GM21825 (cell line): ENCODE measurements around the gene TIGD7.
"Not testable (repeated sequence)": the region's sequence is repeated elsewhere in the genome, so short reads cannot be mapped to it uniquely, and the experiment has no call there.

Source experiments
- ATAC-seq: cut with Tn5 transposase; IDR thresholded peaks from one replicate; pipeline ENCODE4 v1.9.1; 2021; ENCODE audit warnings: mild to moderate bottlenecking, moderate library complexity; ENCODE audit not compliant: unreplicated experiment

TIGD7 gene

DNA sequence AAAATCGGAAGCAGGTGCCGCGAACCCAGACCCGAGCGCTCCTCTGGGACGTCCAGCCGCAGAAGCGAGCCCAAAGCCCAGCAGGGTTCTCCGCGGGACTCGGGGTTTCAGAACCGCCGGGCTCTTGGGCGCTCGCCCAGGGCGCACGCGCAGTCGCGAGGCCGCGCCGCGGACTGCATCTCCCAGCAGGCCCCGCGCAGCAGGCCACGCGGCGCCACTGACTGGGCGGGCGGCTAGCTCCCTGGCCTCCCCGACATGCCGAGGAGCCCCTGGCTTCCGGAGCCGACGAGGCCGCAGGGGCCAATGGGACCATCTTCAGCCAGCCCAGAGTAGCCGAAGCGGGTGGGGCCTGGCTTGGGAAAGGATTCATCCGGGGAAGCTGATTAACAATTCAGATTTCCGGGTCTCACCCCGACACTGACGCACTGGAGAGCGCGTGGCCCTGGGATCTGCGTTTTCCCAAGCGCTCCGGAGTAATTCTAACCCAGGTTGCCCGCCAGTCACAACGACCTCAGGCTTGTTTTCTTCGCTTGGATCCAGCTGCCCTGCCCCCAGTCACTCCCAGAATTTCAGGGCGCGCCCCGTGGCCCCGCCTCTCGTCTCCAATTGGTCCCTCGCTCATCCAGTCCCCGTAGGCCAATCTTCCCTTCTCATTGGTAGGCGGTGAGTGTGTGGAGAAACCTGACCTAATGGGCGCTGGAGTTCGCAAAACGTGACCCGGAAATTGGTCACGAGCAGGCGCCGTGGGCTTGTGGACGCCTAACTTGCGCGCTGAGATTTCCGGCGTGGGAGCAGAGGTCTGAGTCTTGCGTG lies 22.3 kb downstream of the TIGD7 start, which contains the start of gene ZNF263:
Gene ZNF263, plus strand, starts transcription at position 762 of the 813 bp plus-strand sequence. CDS start 328 bp downstream, outside the sequence.
- ATAC-seq: peak; percentile 72

- ATAC-seq: peak; percentile 23
Observed at GRCh38 chr16:3282103-3282729, 23.0 kb downstream of the TIGD7 start.

DNA sequence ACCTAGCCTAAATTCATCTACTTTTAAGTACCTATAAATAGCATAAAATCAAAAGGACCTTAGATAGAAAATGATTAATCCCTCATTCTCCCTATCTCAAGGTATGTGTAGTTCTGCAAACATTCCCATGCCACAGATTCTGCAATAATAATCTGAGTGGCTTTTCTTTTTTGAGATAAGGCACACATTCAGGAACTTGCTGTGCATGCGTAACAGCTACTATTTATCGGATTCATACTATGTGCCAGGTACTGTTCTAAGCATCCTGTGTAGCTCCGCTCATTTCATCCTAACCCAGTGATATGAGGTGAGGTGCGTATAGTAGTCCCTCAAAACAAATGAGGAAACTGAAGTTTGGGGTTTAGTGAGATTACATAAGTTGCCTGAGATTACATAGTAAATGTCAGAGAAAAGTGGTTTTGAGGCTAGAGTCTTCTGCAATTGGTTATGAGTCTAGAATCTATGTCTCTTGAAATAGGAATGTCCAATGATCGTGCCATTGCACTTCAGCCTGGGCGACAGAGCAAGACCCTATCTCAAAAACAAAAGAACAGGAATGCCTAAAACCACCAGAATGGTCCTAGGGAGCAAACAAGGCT lies 23.9 kb downstream of the TIGD7 start:
- no peak for ATAC-seq

DNA sequence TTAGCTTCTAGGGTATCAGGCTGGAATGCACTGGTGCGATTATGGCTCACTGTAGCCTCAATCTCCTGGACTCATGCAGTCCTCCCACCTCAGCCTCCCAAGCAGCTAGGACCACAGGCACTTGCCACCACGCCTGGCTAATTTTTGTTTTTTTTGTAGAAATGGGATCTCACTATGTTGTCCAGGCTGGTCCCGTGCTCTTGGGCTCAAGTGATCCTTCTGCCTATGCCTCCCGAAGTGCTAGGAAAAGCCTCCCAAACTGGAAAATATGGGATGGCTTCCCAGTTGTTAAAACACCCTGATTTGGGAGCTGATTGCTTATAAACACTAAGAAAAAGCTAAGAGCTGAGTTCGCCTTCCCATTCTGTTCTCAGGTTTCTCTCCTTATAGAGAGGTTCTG lies 28.6 kb downstream of the TIGD7 start:
- ATAC-seq: no peak

- no peak for ATAC-seq
Observed at GRCh38 chr16:3274947-3275346, 30.3 kb downstream of the TIGD7 start.

GRCh38 chr16:3274490-3274889 lies 30.7 kb downstream of the TIGD7 start:
- ATAC-seq: no peak

GRCh38 chr16:3271281-3271680 lies 33.9 kb downstream of the TIGD7 start:
- ATAC-seq: not testable (repeated sequence)

GRCh38 chr16:3270718-3271117 lies 34.5 kb downstream of the TIGD7 start:
- not testable (repeated sequence) for ATAC-seq

DNA sequence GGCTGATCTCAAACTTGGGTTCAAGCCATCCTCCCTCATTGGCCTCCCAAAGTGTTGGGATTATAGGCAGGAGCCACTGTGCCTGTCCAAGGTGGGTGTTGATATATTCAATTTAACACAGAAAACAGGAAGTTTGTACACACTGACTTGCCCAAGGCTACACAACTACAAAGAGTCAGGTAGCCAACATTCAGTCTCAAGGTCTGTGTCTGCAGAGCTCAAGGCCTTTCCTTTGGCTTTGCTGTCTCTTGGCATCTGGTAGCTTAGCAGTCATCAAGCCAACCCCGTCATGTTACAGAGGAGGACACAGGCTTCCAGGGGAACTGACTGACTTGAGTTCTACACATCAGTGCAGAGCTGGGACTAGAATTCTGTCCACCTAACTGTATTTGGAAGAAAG lies 36.9 kb downstream of the TIGD7 start:
- no peak for ATAC-seq

GRCh38 chr16:3266873-3267537 lies 38.2 kb downstream of the TIGD7 start:
- no peak for ATAC-seq

DNA sequence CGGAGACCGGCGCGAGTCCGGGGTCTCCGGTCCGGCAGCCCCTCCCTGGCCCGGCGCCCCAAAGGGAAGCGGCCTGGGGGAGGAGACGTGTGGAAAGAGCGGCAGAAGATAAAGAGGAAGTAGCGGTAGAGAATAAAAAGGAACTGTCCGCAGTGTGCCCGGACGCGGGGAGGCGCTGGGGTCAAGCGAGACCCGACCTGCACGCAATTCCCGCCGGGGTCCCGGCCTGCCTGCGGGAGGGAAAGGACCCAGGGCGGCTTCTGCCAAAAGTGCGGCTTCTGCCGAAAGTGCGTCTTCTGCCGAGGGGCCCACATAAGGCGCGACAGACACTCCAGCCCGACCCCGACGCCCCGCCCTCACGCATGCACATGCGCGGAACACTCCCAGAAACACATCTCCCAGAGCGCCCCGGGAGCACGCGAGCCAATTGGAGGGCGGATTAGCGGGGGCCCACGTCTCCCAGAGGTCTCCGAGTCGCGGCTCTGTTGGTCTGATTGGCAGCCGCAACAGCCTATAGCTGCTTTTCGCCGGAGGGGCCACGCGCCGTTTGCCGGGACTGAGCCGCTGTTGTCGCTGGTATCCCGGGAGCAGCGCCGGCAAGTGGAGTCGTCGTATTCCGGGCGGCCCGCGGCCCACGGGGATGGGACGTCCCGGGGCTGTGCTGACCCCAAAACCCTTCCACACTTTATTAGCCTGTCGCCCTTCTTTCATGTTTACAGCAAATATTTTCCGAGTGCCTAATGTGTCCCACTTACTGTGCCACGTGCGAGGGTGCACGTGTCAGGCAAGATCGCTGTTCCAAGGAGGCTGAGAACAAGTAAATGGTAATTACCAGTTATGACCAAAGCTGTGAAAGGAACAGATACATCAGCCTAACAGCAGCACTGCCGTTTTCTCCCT lies 40.8 kb downstream of the TIGD7 start:
- peak; percentile 83 for ATAC-seq

DNA sequence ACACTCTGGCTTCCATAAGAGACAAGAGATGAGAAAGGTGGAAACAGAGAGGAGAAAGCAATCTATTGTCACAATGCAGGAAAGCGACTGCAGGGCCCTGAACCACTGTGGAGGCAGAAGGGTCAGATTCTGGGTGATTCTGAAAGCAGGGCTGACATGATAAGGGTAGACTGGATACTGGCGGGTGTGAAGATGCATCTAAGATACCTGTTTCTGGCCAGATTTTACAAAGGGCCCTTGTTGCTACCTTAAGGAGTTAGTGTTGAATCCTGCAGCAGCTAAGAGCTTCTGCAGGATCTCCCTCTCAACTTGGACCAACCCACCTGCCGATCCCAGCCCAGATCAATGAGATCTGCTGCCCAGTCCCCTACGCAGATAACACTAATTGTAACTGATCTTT lies 42.7 kb downstream of the TIGD7 start:
- no peak for ATAC-seq

DNA sequence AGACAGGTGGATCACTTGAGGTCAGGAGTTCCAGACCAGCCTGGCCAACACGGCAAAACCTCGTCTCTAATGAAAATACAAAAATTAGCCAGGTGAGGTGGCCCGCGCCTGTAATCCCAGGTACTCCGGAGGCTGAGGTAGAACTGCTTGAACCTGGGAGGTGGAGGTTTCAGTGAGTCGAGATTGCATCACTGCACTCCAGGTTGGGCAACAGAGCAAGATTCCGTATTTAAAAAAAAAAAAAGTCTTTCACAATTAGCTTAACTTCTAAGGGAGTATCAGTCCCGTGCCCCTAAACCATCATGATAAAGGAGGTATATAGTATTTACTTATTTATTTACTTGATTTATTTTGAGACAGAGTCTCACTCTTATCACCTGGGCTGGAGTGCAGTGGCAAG lies 45.4 kb downstream of the TIGD7 start:
- ATAC-seq: no peak

DNA sequence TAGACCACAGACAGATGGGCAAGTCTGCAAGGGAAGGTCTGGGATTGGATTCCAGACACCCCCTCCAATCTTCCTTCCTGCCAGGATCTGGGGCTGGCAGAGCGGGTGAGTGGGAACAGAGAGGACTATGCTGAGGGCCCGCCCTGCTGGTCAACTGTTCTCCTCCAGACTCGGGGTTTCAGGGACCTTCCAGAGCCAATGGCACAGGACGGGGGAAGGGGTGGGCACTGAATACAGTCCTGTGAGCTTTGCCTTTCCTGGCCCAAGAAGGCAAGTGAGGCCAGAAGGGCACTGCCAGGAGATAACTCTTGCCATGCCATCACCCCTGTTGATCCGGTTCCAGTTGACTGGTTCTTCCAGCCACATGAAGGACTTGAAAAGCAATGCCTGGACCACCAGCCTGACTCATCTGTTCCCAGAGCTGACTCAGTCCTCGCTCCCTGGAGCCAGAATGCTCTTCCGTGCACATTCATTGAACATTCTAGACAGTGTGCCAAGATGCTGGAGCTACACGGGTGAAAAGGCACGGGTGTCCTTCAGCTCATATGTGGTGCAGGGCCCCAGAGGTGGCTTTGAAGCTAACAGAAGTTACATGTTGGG lies 48.3 kb downstream of the TIGD7 start:
- ATAC-seq: no peak

DNA sequence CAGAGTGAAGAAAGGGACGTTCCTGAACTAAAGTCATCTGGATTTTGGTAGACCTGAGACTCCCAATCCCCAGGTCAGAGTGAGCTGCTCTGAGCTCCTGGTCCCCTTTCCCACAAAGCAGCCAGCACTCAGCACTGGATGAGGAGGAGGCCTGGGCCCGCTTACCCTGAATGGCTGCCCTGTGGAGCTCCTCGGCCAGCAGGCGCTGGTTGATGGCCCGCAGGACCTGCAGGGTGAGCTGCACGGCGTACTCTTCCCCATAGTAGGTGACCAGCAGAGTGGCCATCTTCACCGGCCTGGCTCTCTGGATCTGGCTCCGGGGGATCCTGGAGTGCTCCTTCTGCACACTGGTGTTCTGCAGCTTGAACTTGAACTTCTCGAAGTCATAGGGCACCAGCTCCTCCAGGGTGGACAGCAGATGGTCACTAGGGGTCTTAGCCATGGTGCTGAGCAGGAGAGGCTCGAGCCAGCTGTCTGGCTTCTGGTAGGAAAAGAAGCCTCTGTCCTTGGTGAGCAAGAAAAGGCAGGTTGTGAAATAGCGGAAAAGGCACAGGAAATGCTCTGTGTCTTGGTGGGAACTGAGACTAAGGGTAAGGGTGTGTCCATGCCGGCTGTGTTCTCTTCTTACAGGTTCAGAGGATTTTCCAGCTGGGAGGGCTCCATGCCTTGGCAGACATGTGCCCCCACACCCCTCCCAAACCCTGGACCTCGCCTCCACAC lies 48.9 kb downstream of the TIGD7 start, which contains the start of gene MEFV:
Gene MEFV, minus strand, starts transcription at position 488 of the 720 bp plus-strand sequence. Its CDS starts 46 bp downstream, at position 442.
- no peak for ATAC-seq

DNA sequence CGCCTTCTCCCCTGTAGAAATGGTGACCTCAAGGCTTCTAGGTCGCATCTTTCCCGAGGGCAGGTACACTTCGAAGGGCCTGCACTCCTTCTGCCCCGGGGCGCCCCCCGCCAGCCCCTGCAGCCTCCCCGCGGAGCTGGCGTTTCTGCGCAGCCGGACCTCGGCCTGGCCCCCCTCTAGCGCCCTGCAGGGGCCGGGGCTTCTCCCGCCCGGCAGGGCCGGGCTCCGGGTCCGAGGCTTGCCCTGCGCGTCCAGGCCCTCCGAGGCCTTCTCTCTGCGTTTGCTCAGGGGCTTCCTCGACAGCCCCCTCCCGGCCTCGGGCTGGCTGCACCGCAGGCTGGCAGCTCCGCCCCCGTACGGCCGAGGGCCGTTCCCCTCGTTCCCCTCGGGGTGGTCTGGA lies 50.9 kb downstream of the TIGD7 start:
- ATAC-seq: no peak

GRCh38 chr16:3252967-3253366 lies 52.3 kb downstream of the TIGD7 start:
- no peak for ATAC-seq

GRCh38 chr16:3249451-3249850 lies 55.8 kb downstream of the TIGD7 start:
- ATAC-seq: no peak

DNA sequence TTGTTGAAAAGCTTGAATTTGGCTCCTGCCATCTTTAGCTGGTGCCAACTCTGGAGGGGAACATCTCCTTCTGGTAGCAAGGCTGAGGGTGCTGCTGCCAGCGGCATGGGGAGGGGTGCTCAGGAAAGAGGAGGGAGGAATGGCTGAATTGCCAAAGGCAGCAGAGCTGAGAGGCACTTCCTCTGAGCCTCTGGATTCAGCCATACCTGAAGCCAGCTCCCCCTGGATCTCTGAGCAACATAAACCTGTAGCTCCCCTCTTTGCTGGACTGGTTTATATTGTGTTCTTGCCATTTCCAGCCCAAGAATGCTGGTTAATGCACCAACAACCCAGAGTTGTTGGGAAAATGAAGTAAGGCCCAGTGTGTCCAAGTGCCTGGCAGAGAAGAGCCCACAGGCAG lies 56.2 kb downstream of the TIGD7 start:
- no peak for ATAC-seq
